Type B pancreatic cell (in vitro differentiated cells): ENCODE measurements around the gene PSMA6. TPM values are rescaled to one million over a fixed set of nuclear protein-coding genes. Genes with fewer than 3 reads are reported as not detected.
A peak's percentile ranks its signal among the peaks of the same experiment; 100 is the strongest.
"Not testable (repeated sequence)": the region's sequence is repeated elsewhere in the genome, so short reads cannot be mapped to it uniquely, and the experiment has no call there.

Experiments
- DNase-seq: peaks from one replicate; pipeline ENCODE4 v3.0.0; 2021; ENCODE audit warnings: mixed read lengths; ENCODE audit not compliant: unreplicated experiment; ENCODE audit errors: extremely low spot score
- H3K27ac Mint-ChIP-seq: 2 replicates; pipeline ENCODE4 v1.8.0; 2021; ENCODE audit warnings: mild to moderate bottlenecking, mixed read lengths
- H3K27me3 Mint-ChIP-seq: 2 replicates; pipeline ENCODE4 v1.8.0; 2021; ENCODE audit warnings: mixed read lengths
- H3K36me3 Mint-ChIP-seq: 2 replicates; pipeline ENCODE4 v1.8.0; 2021; ENCODE audit warnings: mixed read lengths
- H3K4me1 Mint-ChIP-seq: one replicate; pipeline ENCODE4 v1.8.0; 2021; ENCODE audit warnings: mixed read lengths; ENCODE audit not compliant: unreplicated experiment
- H3K4me3 Mint-ChIP-seq: 2 replicates; pipeline ENCODE4 v1.8.0; 2021; ENCODE audit warnings: mild to moderate bottlenecking, mixed read lengths
- H3K9me3 Mint-ChIP-seq: 2 replicates; pipeline ENCODE4 v1.8.0; 2021; ENCODE audit warnings: mixed read lengths
- total RNA-seq: library from RNA; stranded (reverse); gene quantifications from 2 replicates; pipeline ENCODE4 v1.2.1, GENCODE V29; 2021; ENCODE audit warnings: low replicate concordance
- TF ChIP-seq, protein P1 (sequence below): fragments of 200-600 bp; sonication (generic); conservative IDR thresholded peaks from 2 replicates; pipeline ENCODE4 v1.5.0; 2021; ENCODE audit warnings: antibody characterized with exemption, mild to moderate bottlenecking

PSMA6 gene
- total RNA-seq, 1 donor from 2014 or later: 172 TPM

DNA sequence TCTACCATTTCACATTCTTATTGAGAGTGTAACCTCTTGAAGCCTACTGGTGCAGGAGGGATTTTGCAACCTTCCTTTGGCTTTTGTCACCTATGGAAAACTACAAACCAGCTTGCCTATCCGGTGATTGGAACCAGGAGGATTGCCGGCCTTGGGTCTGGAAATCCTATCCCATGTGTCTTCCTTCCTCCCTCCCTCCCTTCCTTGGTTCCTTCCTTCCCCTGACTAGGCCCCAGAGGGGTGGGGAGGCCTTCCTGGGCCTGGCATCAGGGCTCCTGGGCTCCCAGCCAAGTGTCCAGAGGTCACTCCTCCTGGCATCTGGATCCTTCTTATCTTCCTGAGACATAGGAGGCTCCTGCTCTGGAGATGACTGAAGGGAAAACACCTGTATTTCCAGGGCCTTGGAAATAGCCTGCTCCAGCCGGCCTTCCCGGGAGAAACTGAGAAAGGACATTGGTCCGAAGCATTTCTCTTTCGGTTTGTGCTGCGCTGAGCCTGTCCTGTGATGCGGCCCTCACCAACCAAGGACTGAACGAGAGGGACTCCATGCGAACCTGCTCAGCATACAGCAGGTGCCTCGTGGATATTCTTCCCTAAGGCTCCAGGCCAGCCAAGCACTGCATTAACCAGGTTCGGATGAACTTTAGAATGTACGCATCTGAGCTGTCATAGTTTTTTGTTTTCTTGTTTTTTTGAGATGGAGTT, 43.4 kb downstream of the PSMA6 start:
- Mint-ChIP-seq H3K27ac (peak overlapping the region; percentile 83), H3K4me3 (no peak overlapping the region), H3K9me3 (no peaks in the 10 kb centered on the region), H3K4me1 (peaks cover 30% of the 10 kb centered on the region), H3K27me3 (no peaks in the 10 kb centered on the region), H3K36me3 (no peaks in the 10 kb centered on the region)
- TF ChIP-seq, protein P1, sequence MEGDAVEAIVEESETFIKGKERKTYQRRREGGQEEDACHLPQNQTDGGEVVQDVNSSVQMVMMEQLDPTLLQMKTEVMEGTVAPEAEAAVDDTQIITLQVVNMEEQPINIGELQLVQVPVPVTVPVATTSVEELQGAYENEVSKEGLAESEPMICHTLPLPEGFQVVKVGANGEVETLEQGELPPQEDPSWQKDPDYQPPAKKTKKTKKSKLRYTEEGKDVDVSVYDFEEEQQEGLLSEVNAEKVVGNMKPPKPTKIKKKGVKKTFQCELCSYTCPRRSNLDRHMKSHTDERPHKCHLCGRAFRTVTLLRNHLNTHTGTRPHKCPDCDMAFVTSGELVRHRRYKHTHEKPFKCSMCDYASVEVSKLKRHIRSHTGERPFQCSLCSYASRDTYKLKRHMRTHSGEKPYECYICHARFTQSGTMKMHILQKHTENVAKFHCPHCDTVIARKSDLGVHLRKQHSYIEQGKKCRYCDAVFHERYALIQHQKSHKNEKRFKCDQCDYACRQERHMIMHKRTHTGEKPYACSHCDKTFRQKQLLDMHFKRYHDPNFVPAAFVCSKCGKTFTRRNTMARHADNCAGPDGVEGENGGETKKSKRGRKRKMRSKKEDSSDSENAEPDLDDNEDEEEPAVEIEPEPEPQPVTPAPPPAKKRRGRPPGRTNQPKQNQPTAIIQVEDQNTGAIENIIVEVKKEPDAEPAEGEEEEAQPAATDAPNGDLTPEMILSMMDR: no peak
- no peak for DNase-seq

DNA sequence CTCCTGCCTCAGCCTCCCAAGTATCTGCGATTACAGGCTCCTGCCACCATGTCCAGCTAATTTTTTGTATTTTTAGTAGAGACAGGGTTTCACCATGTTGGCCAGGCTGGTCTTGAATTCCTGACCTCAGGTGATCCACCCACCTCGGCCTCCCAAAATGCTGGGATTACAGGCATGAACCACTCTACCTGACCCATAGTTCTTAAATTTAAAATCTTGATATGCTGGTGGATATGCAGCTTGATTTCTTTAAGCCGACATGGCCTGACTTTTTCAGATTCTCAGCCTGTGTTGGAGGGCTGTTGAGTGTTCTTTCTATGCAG, 44.0 kb downstream of the PSMA6 start:
- not testable (repeated sequence) for DNase-seq, H3K36me3 Mint-ChIP-seq, H3K9me3 Mint-ChIP-seq, H3K27me3 Mint-ChIP-seq
- peak overlapping the region; percentile 51 for H3K4me3 Mint-ChIP-seq
- peak overlapping the region; percentile 83 for H3K27ac Mint-ChIP-seq
- peaks cover 30% of the 10 kb centered on the region for H3K4me1 Mint-ChIP-seq

DNA sequence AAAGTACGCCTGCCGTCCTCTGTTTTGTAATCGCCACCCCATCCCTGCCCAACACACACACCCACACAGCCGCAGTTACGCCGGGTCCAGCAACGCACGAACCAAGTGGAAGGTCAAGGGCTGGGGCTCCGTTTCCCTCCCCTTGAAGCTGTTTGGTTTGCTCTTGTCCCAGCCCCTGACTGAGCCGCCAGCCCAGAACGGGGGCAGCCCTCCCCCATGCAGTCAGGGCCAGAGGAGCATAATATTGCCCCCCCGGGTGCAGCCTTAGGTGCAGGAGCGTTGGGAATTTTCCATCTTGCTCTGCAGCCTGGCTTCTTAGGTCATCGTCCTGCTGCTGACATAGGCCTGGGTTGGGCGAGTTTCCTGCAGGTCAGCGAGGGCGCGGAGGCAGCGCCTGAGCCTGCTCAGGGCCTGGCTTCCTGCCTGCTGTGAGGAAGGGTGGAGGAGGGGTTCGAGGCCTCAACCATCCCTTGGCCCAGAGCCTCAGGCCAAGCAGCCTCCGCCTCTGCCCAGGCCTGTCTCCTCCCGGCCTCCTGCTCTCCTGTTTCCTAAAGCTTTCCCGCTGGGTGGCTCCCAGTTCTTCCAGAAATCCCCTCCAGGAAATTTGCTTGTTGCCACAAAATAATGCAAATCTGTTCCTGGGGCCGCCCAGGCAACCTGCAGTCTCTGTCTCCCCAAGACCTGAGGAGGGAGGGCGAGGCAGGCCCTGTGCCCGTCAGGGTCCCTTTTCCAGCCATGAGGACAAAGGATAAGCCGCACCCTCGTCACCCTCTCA, 44.5 kb downstream of the PSMA6 start:
- Mint-ChIP-seq H3K4me3 (peak overlapping the region; percentile 65), H3K4me1 (peaks cover 28% of the 10 kb centered on the region), H3K27ac (peak overlapping the region; percentile 83)

DNA sequence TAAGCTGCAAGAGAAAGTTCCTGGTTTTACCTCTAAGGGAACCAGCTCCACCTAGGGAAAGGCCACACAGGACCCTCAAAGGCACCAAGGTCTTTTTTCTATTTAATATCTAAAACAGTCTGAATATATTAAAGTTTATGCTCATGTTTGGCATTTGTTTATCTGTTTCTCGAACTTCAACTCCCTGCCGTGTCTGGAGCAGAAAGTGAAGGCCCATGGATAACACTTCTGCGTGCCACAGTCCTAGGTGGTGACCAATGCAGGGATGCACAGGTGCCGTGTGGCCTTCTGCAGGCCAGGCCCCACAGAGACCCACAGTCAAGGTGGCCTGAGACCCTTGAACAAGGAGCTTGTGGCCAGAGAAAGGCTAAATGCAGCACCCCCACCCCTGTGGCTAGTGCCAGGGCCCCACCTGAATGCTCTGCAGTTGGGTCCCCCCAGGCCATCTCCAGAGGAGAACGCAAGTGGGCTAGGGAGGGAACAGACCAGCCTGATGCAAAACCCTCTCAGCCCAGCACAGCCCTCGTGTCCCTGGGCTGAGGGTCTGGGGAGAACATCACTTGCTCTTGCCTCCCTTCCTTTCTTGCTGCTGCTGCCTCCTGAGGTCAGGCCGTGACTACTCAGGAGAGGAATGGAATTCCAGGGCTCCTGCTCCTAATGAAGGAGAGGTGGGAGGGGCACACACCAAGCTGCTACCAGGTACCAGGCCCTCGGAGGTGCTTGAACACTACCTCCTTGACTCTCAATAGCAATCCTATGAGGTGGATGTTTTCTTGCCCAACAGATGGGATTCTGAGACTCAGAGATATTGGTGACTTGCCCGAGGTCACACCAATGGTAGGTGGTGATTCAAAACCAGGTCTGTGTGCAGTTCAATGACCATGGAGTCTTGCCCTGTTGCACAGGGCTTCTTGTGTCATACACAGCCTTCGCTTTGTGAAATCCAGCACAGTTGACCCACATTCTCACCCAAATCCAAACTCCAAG, 45.4 kb downstream of the PSMA6 start:
- Mint-ChIP-seq H3K4me1 (peaks cover 20% of the 10 kb centered on the region), H3K4me3 (peak overlapping the region; percentile 65), H3K27ac (peak overlapping the region; percentile 83), H3K9me3 (no peaks in the 10 kb centered on the region), H3K36me3 (no peaks in the 10 kb centered on the region), H3K27me3 (no peaks in the 10 kb centered on the region)
- DNase-seq: no peak
- TF ChIP-seq, protein P1: no peak

More for the DNA sequence above, 44.5 kb downstream of the PSMA6 start:
- Mint-ChIP-seq H3K9me3 (no peaks in the 10 kb centered on the region), H3K27me3 (no peaks in the 10 kb centered on the region), H3K36me3 (no peaks in the 10 kb centered on the region)
- TF ChIP-seq, protein P1: no peak
- no peak for DNase-seq

DNA sequence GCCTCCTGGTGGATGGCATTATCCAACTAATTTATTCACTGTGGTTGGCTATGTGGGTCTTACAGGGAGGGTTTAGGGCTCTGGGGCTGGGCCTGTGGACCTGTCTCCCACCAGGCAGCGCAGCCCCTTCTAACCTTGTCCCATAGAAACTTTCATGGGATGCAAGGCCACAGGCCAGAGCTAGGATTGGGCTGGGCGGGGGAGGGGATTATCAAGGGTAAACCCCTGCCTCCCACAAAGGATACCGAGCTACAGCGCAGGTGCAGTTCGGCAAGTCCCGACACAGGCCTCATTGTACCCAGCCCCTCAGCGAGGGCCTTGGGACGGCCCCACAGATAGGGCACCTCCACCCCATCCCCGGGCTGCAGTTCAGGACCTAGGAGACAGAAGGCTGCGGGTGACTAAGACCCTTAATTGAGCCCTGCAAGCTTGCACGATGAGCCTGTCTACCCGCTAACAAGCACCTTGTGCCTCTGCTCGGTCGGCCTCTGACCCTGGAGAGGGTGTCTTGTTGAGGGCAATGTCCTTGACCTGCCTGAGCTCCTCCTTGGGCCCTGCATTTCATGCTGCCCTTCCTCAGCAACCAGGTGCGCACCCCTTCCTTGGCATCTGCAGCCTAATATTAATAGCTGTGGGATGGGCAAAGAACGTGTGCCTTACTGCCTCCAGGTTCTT, 46.7 kb downstream of the PSMA6 start:
- Mint-ChIP-seq H3K36me3 (no peaks in the 10 kb centered on the region), H3K4me1 (peaks cover 10% of the 10 kb centered on the region), H3K27me3 (no peaks in the 10 kb centered on the region), H3K9me3 (no peaks in the 10 kb centered on the region), H3K27ac (no peak overlapping the region), H3K4me3 (no peak overlapping the region)
- TF ChIP-seq, protein P1: no peak
- DNase-seq: no peak
